Gastrocnemius medialis (tissue), 4 donors: Measurements from ENCODE around the gene CERS1. TPM values are rescaled to one million over a fixed set of nuclear protein-coding genes. Genes with fewer than 3 reads are reported as not detected.

Source experiments
- ATAC-seq, 2 donors: fragments of 150-250 bp; one replicate each; pipeline ENCODE4 v1.9.1; 2016
- DNase-seq, 2 donors: peaks; one replicate each; pipeline ENCODE4 v3.0.0-alpha.2; 2019
- H3K27ac ChIP-seq, 4 donors: fragments of 200-600 bp; sonication (generic); 1 replicate in 1 of 4; 2 replicates in 3 of 4; pipeline ENCODE4 v1.5.1; 2016 to 2018; ENCODE audit warnings: mild to moderate bottlenecking in 2 of 4, moderate library complexity in 1 of 4
- H3K27me3 ChIP-seq, 3 donors: fragments of 200-600 bp; sonication (generic) in 2 of 3; 1 replicate in 1 of 3; 2 replicates in 2 of 3; pipeline versions ENCODE4 v1.5.1 to v1.6.0; 2016 to 2019; ENCODE audit warnings: mild to moderate bottlenecking in 1 of 3, moderate library complexity in 1 of 3
- H3K36me3 ChIP-seq, 2 donors: fragments of 200-600 bp; sonication (generic) in 1 of 2; one replicate each; pipeline ENCODE4 v1.5.1; 2017 to 2018
- H3K4me1 ChIP-seq, 2 donors: fragments of 200-600 bp; sonication (generic) in 1 of 2; one replicate each; pipeline ENCODE4 v1.5.1; 2016 to 2017; ENCODE audit warnings: mild to moderate bottlenecking in 2 of 2
- H3K4me3 ChIP-seq, 4 donors: fragments of 200-600 bp; sonication (generic) in 3 of 4; 1 replicate in 1 of 4; 2 replicates in 3 of 4; pipeline ENCODE4 v1.5.1; 2016 to 2019; ENCODE audit warnings: mild to moderate bottlenecking in 2 of 4
- H3K9me3 ChIP-seq, 3 donors: fragments of 200-600 bp; sonication (generic) in 2 of 3; 1 replicate in 1 of 3; 2 replicates in 2 of 3; pipeline ENCODE4 v1.5.1; 2016 to 2019
- POLR2A ChIP-seq, 2 donors: fragments of 450-650 bp; IDR thresholded peaks; one replicate each; pipeline ENCODE4 v1.6.1; 2017; ENCODE audit warnings: antibody characterized with exemption in 2 of 2, mild to moderate bottlenecking in 2 of 2, moderate library complexity in 2 of 2
- in situ Hi-C, 4 donors: fragments of 200-750 bp; cut with MboI; loops; one replicate each; pipeline versions ENCODE4 v1.15.0 to v1.8.0; 2017; ENCODE audit warnings: low sequenced_read_pairs in 4 of 4
- intact Hi-C: fragments of 100-400 bp; cut with DNase I; formaldehyde crosslinking; loops from one replicate; pipeline ENCODE4 v1.15.1; 2023; ENCODE audit warnings: low total_unique reads
- total RNA-seq, 4 donors: library from RNA; depleted of rRNA; stranded (reverse); fragments of >200 nt; gene quantifications; one replicate each; pipeline versions ENCODE4 v1.1.0 to v1.2.3, GENCODE V29; 2016
- TF ChIP-seq, protein P1 (sequence below), 5 experiments: fragments of 450-650 bp in 3 of 5; fragments of 200-600 bp in 2 of 5; sonication (generic) in 2 of 5; IDR thresholded peaks in 4 of 5; conservative IDR thresholded peaks in 1 of 5; 1 replicate in 4 of 5; 2 replicates in 1 of 5; pipeline ENCODE4 v1.5.1; 2016 to 2019; ENCODE audit warnings: antibody characterized with exemption in 5 of 5, mild to moderate bottlenecking in 3 of 5, moderate library complexity in 3 of 5

Gene CERS1
- total RNA-seq, 4 donors from 2014 or later = 1.1 to 6.9 (median 3.3) TPM

GRCh38 chr19:18878058-18878797 lies 17.7 kb downstream of the CERS1 start:
- no peaks in the 10 kb centered on the region for H3K27me3 ChIP-seq
- no peak for DNase-seq
- H3K4me1 ChIP-seq = no peaks in the 10 kb centered on the region
- TF ChIP-seq, protein P1, sequence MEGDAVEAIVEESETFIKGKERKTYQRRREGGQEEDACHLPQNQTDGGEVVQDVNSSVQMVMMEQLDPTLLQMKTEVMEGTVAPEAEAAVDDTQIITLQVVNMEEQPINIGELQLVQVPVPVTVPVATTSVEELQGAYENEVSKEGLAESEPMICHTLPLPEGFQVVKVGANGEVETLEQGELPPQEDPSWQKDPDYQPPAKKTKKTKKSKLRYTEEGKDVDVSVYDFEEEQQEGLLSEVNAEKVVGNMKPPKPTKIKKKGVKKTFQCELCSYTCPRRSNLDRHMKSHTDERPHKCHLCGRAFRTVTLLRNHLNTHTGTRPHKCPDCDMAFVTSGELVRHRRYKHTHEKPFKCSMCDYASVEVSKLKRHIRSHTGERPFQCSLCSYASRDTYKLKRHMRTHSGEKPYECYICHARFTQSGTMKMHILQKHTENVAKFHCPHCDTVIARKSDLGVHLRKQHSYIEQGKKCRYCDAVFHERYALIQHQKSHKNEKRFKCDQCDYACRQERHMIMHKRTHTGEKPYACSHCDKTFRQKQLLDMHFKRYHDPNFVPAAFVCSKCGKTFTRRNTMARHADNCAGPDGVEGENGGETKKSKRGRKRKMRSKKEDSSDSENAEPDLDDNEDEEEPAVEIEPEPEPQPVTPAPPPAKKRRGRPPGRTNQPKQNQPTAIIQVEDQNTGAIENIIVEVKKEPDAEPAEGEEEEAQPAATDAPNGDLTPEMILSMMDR (IDR thresholded peaks at IDR 0.05 in 4 of 5, conservative IDR thresholded peaks at IDR 0.05 in 1 of 5) = no peak
- no peak for TF ChIP-seq POLR2A (IDR thresholded peaks at IDR 0.05)
- no peak overlapping the region for H3K4me3 ChIP-seq
- peaks cover 0 to 4% of the 10 kb centered on the region in 2 donors for H3K36me3 ChIP-seq
- in situ Hi-C loops = no loop called here
- intact Hi-C loops = no loop called here
- H3K27ac ChIP-seq = no peak overlapping the region
- no peaks in the 10 kb centered on the region for H3K9me3 ChIP-seq
- no peak for ATAC-seq

- in situ Hi-C loops (no loop called here), intact Hi-C loops (no loop called here)
- Histone ChIP-seq H3K9me3 (no peaks in the 10 kb centered on the region), H3K27me3 (no peaks in the 10 kb centered on the region), H3K4me3 (no peak overlapping the region), H3K27ac (no peak overlapping the region), H3K36me3 (peaks cover 0 to 4% of the 10 kb centered on the region in 2 donors), H3K4me1 (no peaks in the 10 kb centered on the region)
- TF ChIP-seq POLR2A (IDR thresholded peaks at IDR 0.05) = no peak
- TF ChIP-seq, protein P1 (IDR thresholded peaks at IDR 0.05 in 4 of 5, conservative IDR thresholded peaks at IDR 0.05 in 1 of 5) = no peak
- ATAC-seq = no peak
- DNase-seq = no peak
These were observed 19.1 kb downstream of the CERS1 start for GRCh38 chr19:18876865-18877264.

DNA sequence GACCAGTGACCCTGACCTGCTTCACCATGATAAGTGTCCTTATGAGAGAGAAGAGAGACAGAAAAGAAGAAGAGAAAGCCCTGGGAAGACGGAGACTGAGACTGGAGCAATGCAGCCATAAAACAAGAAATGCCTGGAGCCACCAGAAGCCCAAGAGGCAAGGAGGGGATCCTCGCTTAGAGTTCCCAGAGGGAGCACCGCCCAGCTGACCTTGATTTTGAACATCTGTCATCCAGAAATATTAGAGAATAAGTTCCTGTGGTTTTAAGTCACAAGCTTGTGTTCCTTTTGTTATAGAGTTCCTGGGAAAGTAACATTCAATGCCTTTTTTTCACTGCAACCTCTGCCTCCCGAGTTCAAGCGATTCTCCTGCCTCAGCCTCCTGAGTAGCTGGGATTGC lies 20.2 kb downstream of the CERS1 start:
- peaks cover 0 to 4% of the 10 kb centered on the region in 2 donors for H3K36me3 ChIP-seq
- ATAC-seq (no peak), DNase-seq (no peak)
- TF ChIP-seq, protein P1 (IDR thresholded peaks at IDR 0.05 in 4 of 5, conservative IDR thresholded peaks at IDR 0.05 in 1 of 5) = no peak
- H3K9me3 ChIP-seq = no peaks in the 10 kb centered on the region
- intact Hi-C loops = no loop called here
- H3K27me3 ChIP-seq = no peaks in the 10 kb centered on the region
- H3K27ac ChIP-seq = no peak overlapping the region
- in situ Hi-C loops = no loop called here
- no peaks in the 10 kb centered on the region for H3K4me1 ChIP-seq
- no peak overlapping the region for H3K4me3 ChIP-seq

GRCh38 chr19:18871543-18871942 lies 24.4 kb downstream of the CERS1 start:
- in situ Hi-C loops (no loop called here), intact Hi-C loops (no loop called here)
- Histone ChIP-seq H3K36me3 (peaks cover 0 to 12% of the 10 kb centered on the region in 2 donors), H3K9me3 (no peaks in the 10 kb centered on the region), H3K27ac (no peak overlapping the region), H3K27me3 (no peaks in the 10 kb centered on the region), H3K4me3 (no peak overlapping the region), H3K4me1 (peaks cover 0 to 4% of the 10 kb centered on the region in 2 donors)
- no peak for ATAC-seq
- DNase-seq = no peak
- no peak for TF ChIP-seq POLR2A (IDR thresholded peaks at IDR 0.05)
- TF ChIP-seq, protein P1 (IDR thresholded peaks at IDR 0.05 in 4 of 5, conservative IDR thresholded peaks at IDR 0.05 in 1 of 5) = no peak
